Adrenal gland (tissue), 12 donors: ENCODE results near the gene ITIH3. TPM values are rescaled to one million over a fixed set of nuclear protein-coding genes. Genes with fewer than 3 reads are reported as not detected.
A peak's percentile ranks its signal among the peaks of the same experiment; 100 is the strongest.

Experiments
- DNase-seq, 7 donors: peaks; one replicate each; pipeline ENCODE4 v3.0.0-alpha.2; 2019 to 2020
- H3K27ac ChIP-seq, 5 donors: fragments of 200-600 bp; sonication (generic) in 4 of 5; 1 replicate in 3 of 5; 2 replicates in 2 of 5; pipeline versions ENCODE4 v1.5.1 to v1.8.0; 2016 to 2020; ENCODE audit warnings: mild to moderate bottlenecking in 1 of 5
- H3K27me3 ChIP-seq: fragments of 200-600 bp; 2 replicates; pipeline ENCODE4 v1.8.0; 2021
- H3K36me3 ChIP-seq, 2 donors: fragments of 200-600 bp; replicated peaks in 1 of 2; 1 replicate in 1 of 2; 2 replicates in 1 of 2; pipeline versions ENCODE4 v1.5.1 to v1.8.0; 2018 to 2022
- H3K4me1 ChIP-seq, 2 donors: fragments of 200-600 bp; replicated peaks in 1 of 2; 1 replicate in 1 of 2; 2 replicates in 1 of 2; pipeline versions ENCODE4 v1.5.1 to v1.8.0; 2018 to 2021
- H3K4me3 ChIP-seq, 4 donors: fragments of 200-600 bp; sonication (generic) in 3 of 4; one replicate each; pipeline ENCODE4 v1.5.1; 2016 to 2018
- H3K9me3 ChIP-seq, 3 donors: fragments of 200-600 bp; sonication (generic) in 1 of 3; replicated peaks in 1 of 3; 1 replicate in 2 of 3; 2 replicates in 1 of 3; pipeline versions ENCODE4 v1.5.1 to v1.8.0; 2016 to 2021
- CTCF ChIP-seq, 6 experiments: fragments of 450-650 bp in 4 of 6; fragments of 200-600 bp in 2 of 6; sonication (generic) in 1 of 6; IDR thresholded peaks; 1 replicate in 5 of 6; 2 replicates in 1 of 6; pipeline versions ENCODE4 v1.5.1 to v1.8.0; 2016 to 2021; ENCODE audit warnings: antibody characterized with exemption in 6 of 6, mild to moderate bottlenecking in 2 of 6, moderate library complexity in 1 of 6
- POLR2A ChIP-seq, 2 donors: fragments of 450-650 bp; IDR thresholded peaks; one replicate each; pipeline ENCODE4 v1.6.1; 2017; ENCODE audit warnings: antibody characterized with exemption in 2 of 2, mild to moderate bottlenecking in 2 of 2, moderate library complexity in 1 of 2
- WGBS, 4 donors: extraction: QIAGEN DNeasy Blood & Tissue Kit in 2 of 4; methylation state at CpG; one replicate each; pipeline versions ENCODE4 v1.1.5 to v1.1.7; 2013 to 2017; 5-methylcytosine and 5-hydroxymethylcytosine counted together
- intact Hi-C, 2 donors: fragments of 100-400 bp; cut with DNase I; formaldehyde crosslinking; loops; one replicate each; pipeline versions ENCODE4 v1.14.1 to v1.15.0; 2022 to 2023
- polyA plus RNA-seq, 3 donors: library from polyadenylated mRNA; stranded (reverse); fragments of 200-250 nt in 2 of 3; fragments of 350-450 nt in 1 of 3; fragmentation: Illumina TruSeq in 1 of 3; extraction: RNeasy Lipid Tissue Mini Kit (QIAGEN cat#74804) in 1 of 3; gene quantifications; one replicate each; pipeline ENCODE4 v1.2.3, GENCODE V29; 2013 to 2014
- total RNA-seq, 9 donors: library from RNA; depleted of rRNA in 4 of 9; stranded (reverse); fragments of >200 nt in 4 of 9; fragments of 120-200 nt in 1 of 9; fragmentation: NEBNext Ultra II Directional in 1 of 9; extraction: Animal tissue kit (Norgen Biotek cat#: 25700) in 1 of 9; gene quantifications; one replicate each; pipeline versions ENCODE4 v1.1.0 to v1.2.4, GENCODE V29; 2013 to 2023
- donor health status: healthy with polysubstance abuse.
- donor health status: Bipolar disorder and iron deficiency.
- donor health status: DM: yes; HTN: yes; CAD: no.
- donor health status: DM: no; HTN: no; CAD: no.
- donor health status: DM: no; HTN: no; CAD: no.
- donor health status: DM: yes; HTN: yes; CAD: no.

ITIH3 gene
- total and polyA plus RNA-seq, 12 donors: 0.18 to 31.7 (median 3.2) TPM

- no peak overlapping the region for H3K4me3 ChIP-seq
- WGBS, 4 donors: 76 to 82% (median 78%) methylated on average over 9 of the region's 9 CpGs
- DNase-seq: no peak
- TF ChIP-seq POLR2A (IDR thresholded peaks at IDR 0.05): no peak
- H3K9me3 ChIP-seq: no peaks in the 10 kb centered on the region
- H3K27ac ChIP-seq: peak overlapping the region in 1 of 5 donors; percentile 72
- H3K36me3 ChIP-seq: no peaks in the 10 kb centered on the region
- no peaks in the 10 kb centered on the region for H3K27me3 ChIP-seq
- H3K4me1 ChIP-seq: no peaks in the 10 kb centered on the region
- intact Hi-C loops: no loop called here
Measured at GRCh38 chr3:52793702-52794611, 639 bp upstream of the ITIH3 start.

- Histone ChIP-seq H3K4me3 (no peak overlapping the region), H3K36me3 (no peaks in the 10 kb centered on the region), H3K27ac (peak overlapping the region in 1 of 5 donors; percentile 23), H3K9me3 (no peaks in the 10 kb centered on the region), H3K4me1 (no peaks in the 10 kb centered on the region), H3K27me3 (no peaks in the 10 kb centered on the region)
- no peak for DNase-seq
- no peak for TF ChIP-seq POLR2A (IDR thresholded peaks at IDR 0.05)
- no peak for TF ChIP-seq CTCF (IDR thresholded peaks at IDR 0.05)
- intact Hi-C loops: no loop called here
- 55 to 61% (median 58%) methylated on average over 7 to 9 of the region's 9 CpGs for WGBS, 4 donors
Measured at GRCh38 chr3:52795298-52795900, 803 bp downstream of the ITIH3 start.

GRCh38 chr3:52796411-52796810 is 1.8 kb downstream of the ITIH3 start:
- no peaks in the 10 kb centered on the region for H3K4me1 ChIP-seq
- intact Hi-C loops: no loop called here
- no peaks in the 10 kb centered on the region for H3K27me3 ChIP-seq
- TF ChIP-seq CTCF (IDR thresholded peaks at IDR 0.05) (no peak), POLR2A (IDR thresholded peaks at IDR 0.05) (no peak)
- 74 to 97% (median 92%) methylated on average over 5 to 9 of the region's 9 CpGs for WGBS, 4 donors
- no peaks in the 10 kb centered on the region for H3K9me3 ChIP-seq
- no peak for DNase-seq
- H3K27ac ChIP-seq: no peak overlapping the region
- H3K4me3 ChIP-seq: no peak overlapping the region
- no peaks in the 10 kb centered on the region for H3K36me3 ChIP-seq

GRCh38 chr3:52798376-52798977 is 3.9 kb downstream of the ITIH3 start:
- Histone ChIP-seq H3K4me3 (no peak overlapping the region), H3K27ac (no peak overlapping the region), H3K36me3 (no peaks in the 10 kb centered on the region), H3K4me1 (no peaks in the 10 kb centered on the region), H3K9me3 (no peaks in the 10 kb centered on the region), H3K27me3 (no peaks in the 10 kb centered on the region)
- intact Hi-C loops: no loop called here
- no peak for TF ChIP-seq POLR2A (IDR thresholded peaks at IDR 0.05)
- TF ChIP-seq CTCF (IDR thresholded peaks at IDR 0.05): no peak
- 75 to 87% (median 82%) methylated on average over 7 to 10 of the region's 10 CpGs for WGBS, 4 donors
- DNase-seq: no peak
